GM12801 (cell line): ENCODE measurements around the gene DGKI.

ENCODE experiments used
- TF ChIP-seq, protein P1 (sequence below): IDR thresholded peaks from one replicate; pipeline ENCODE4 v1.5.1; 2011; ENCODE audit warnings: control low read depth; ENCODE audit not compliant: insufficient read length; ENCODE audit errors: extremely low read depth

DGKI gene

DNA sequence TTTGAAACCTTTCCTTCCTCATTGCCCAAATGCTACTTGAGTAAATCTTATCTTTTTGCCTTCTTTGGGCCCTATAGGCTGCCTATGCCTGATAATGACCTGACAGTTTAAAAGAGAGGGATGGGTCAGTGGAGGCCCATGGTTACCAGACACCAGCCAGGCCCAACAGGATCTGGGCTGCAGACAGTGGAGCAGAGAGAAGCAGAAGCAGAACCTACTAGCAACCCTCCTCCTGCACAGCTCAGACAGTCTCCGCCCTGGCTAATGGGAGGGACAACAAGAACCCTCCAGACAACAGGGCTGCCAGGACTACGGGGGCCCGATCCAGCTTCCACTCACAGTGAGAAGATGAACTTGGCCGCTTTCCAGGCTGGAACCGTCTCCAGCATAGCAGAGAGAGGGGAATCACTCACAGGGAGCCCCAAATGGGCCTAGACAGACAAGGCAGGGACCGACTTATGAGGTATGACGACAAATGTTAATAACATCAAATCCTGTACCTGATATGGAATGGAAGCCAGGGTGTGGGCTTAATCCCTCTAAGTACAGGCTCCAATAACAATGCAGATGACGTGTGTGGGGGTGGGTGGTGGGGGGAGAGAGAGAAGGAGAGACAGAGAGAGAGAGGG is 31.7 kb upstream of the DGKI start:
- TF ChIP-seq, protein P1, sequence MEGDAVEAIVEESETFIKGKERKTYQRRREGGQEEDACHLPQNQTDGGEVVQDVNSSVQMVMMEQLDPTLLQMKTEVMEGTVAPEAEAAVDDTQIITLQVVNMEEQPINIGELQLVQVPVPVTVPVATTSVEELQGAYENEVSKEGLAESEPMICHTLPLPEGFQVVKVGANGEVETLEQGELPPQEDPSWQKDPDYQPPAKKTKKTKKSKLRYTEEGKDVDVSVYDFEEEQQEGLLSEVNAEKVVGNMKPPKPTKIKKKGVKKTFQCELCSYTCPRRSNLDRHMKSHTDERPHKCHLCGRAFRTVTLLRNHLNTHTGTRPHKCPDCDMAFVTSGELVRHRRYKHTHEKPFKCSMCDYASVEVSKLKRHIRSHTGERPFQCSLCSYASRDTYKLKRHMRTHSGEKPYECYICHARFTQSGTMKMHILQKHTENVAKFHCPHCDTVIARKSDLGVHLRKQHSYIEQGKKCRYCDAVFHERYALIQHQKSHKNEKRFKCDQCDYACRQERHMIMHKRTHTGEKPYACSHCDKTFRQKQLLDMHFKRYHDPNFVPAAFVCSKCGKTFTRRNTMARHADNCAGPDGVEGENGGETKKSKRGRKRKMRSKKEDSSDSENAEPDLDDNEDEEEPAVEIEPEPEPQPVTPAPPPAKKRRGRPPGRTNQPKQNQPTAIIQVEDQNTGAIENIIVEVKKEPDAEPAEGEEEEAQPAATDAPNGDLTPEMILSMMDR = no peak

DNA sequence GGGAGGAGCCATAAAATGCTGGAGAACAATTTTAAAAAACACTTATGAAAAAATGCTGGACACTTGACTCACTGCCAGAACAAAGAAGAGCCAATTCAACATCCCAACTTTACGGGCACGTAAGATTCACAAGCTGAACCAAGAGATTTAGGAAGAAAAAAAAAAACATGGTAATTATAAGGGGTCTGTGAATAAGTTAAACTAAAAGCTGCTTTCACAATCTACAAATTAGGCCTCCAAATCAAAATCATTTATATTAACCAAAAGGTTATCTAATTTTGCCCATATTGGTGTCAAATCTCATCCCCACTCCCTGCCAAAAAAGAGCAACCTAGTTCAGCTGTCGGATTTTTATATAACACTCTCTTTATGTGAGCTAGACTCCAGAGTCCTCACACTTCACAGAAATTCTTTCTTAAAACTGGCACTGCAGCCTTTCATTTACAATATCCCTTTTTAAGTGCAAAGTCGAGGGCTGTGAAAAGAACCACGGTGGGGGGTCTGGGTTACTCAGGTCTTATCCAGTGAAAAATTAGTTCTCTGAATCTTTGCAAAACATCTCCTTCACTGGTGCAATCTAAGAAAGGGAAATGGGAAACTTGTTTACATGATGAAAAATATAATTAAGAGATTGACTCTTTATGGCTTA is 30.4 kb upstream of the DGKI start:
- TF ChIP-seq, protein P1 = no peak

DNA sequence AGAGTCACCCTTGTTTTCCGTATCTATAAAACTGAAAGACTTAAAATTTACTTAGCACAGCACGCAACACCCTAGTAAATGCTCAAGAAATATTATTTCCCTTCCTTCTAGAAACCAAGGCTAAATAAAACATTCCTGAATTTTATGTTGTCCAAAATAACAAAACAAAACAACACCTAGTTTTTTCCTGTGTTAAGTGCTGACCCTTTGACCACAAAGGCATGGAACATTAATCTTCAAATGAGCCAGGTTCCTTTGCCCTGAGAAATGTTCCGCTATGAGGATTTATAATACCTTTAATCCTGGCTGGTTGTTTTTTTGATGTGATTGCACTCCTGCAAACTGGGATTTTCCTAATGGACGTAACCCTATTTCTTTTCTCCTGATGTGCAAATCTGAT is 29.0 kb upstream of the DGKI start:
- TF ChIP-seq, protein P1 = no peak

DNA sequence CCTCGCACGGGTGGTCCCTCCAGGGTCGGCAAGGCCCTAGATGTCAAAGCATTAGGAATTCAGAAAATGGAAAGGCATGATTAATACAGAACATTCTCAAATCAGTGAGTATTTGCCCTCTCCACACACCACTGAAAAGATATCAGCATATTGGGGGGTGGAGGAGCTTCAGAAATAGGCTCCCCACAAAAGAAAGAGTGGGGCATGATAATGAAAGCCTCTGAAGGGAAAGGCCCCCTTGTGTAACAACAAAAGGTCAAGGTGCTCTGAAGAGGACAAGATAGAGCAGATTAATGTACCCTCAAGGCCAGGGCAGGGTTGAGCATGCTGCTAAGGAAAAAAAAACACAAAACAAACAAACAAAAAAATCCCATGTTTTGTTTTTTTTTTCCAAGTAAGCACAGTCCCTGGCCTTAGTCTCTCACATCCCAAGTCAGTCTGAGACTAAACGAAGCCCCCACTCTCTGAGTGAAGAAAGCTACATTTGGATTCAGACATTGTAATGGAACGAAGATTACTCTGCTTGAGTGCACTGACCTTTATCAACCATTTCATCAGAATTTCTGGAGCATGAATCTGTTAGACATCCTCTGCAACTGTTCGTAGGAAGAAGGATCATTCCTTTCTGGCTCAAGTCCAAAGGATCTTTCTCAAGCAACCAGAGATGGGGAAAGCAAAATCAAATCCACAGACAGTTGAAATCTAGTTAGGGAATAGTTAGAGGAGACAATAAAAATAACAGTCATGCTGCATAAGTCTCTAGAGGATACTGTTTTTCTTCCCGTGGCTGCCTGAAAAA is 27.4 kb upstream of the DGKI start:
- TF ChIP-seq, protein P1 = no peak

DNA sequence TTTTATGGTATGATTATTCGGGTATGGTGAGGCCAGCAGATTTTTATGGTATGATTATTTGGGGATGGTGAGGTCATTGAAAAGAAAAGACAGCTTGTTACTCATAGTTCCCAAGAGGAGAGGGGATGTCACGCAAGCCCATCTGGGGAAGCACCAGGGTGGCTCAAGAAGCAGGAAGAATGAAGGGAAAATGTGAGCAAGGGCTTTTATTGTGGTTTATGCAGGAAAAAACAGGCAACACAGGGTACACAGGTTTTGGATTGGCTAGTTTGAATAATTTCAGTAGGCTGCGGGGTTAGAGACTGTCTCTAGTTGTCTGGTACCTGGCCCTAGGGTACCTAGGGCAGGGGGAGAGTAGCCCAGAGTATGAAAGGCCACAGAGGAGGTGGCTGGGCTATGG is 26.8 kb upstream of the DGKI start:
- TF ChIP-seq, protein P1 = no peak

DNA sequence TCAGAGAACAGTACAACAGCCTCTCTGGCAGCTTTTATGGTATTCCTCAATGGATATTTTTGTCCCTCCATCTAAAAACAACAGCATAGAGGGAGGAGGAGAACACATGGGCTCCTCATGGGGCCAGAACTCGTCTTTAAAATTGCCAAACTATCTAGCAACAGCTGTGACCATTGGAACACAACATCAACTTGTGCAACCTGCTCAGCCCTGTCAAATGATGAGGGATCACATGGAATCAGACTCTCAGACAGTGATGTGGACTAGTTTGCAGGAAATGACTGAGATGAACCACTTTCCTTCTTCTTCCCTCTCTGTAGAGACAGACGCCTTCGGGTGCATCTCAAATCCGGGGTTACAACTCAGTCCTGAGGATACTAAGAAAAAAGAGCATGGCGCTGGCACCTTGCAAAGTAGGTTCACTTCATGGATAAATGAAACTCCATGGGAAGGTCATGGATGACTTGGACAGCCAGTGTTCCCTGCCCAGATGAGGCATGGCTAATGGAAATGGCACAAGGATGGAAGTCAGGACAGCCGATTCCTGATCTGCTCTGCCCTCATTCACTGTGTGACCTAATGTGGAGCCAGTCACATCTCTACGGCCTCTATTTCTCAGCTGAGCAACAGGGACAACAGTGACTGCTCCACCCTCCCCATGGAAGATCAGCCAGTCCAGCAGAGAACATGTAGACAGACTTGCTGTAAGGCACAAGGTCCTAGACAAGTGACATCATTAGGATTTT is 24.6 kb upstream of the DGKI start:
- TF ChIP-seq, protein P1 = no peak

DNA sequence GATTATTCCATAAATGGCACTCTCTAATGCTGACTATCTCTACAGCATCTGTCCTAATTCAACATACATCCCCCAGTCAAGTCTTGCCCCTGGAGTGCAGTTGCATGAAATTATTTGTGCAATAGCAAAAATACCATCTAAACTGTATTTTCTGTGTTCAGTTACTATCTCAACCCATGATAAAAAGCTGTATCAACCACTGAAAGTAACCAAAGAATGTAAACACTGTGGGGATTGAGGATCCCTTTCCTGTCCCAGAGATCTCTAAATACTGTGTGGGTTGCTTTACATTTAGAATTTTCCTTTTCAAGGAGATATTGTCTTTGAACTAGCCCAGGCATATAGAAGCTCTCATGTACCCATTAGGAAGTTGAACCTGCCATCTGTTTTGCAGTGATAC is 23.9 kb upstream of the DGKI start:
- TF ChIP-seq, protein P1 = no peak
